ENCODE results near the gene SCYL2.
"Not testable (repeated sequence)": the region's sequence is repeated elsewhere in the genome, so short reads cannot be mapped to it uniquely, and the experiment has no call there.

The SCYL2 gene

DNA sequence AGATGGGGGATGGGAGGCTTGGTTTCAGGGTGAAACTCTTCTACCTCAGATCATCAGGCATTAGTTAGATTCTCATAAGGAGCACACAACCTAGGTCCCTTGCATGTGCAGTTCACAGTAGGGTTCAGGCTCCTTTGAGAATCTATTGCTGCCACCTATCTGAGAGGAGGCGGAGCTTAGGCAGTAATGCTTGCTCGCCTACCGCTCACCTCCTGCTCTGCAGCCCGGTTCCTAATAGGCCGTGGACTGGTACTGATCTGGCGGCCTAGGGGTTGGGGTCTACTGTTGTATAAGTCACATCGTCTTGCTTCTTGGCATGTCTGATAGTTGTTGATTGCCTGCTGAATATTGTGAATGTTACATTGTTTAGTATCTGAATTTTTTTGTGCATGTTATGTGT is 12.2 kb downstream of the SCYL2 start:
- TF ChIP-seq, protein P1, sequence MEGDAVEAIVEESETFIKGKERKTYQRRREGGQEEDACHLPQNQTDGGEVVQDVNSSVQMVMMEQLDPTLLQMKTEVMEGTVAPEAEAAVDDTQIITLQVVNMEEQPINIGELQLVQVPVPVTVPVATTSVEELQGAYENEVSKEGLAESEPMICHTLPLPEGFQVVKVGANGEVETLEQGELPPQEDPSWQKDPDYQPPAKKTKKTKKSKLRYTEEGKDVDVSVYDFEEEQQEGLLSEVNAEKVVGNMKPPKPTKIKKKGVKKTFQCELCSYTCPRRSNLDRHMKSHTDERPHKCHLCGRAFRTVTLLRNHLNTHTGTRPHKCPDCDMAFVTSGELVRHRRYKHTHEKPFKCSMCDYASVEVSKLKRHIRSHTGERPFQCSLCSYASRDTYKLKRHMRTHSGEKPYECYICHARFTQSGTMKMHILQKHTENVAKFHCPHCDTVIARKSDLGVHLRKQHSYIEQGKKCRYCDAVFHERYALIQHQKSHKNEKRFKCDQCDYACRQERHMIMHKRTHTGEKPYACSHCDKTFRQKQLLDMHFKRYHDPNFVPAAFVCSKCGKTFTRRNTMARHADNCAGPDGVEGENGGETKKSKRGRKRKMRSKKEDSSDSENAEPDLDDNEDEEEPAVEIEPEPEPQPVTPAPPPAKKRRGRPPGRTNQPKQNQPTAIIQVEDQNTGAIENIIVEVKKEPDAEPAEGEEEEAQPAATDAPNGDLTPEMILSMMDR (IDR thresholded peaks at IDR 0.05) = no peak
- H3K4me1 ChIP-seq = no peaks in the 10 kb centered on the region
- H3K4me3 ChIP-seq = no peak overlapping the region
- no peaks in the 10 kb centered on the region for H3K9me3 ChIP-seq
- intact Hi-C loops (cut with DNase I; ENCODE audit: low total_unique reads) = no loop called here
- H3K36me3 ChIP-seq = peaks cover 0 to 10% (median 9%) of the 10 kb centered on the region in 3 donors
- no peak for DNase-seq
- no peaks in the 10 kb centered on the region for H3K27me3 ChIP-seq
- H3K27ac ChIP-seq = no peak overlapping the region

DNA sequence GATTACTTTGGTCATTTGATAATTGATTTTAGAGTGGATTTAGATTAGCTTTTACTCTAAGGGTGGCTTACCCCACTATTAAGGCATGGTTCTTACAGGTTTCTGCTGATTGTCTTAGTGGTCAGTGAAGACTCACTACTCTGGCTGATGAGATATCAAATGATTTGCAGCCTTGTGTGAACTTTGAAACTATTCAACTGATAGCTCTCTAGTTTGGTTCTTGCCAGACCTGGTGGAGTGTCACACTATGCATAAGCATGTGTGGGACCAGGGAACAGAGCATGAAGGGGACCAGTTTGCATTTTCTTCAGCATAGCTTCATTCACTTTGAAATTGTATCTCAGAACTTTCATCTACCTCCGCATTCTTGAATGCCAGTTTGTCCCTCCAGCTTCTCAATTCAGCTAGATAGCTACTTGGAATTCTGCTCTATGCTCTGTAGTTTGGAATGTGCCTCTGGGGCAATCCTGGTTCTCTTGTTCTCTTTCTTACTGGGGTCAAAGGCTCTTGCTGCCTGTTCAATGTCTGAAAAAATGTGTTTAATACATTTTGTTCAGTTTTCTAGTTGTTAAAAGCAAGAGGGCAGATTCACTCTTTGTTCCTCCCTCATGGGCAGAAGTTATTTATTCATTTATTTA is 12.7 kb downstream of the SCYL2 start:
- H3K9me3 ChIP-seq = no peaks in the 10 kb centered on the region
- TF ChIP-seq, protein P1 (IDR thresholded peaks at IDR 0.05) = no peak
- H3K36me3 ChIP-seq = peaks cover 0 to 16% (median 15%) of the 10 kb centered on the region in 3 donors
- H3K27me3 ChIP-seq = no peaks in the 10 kb centered on the region
- no peak overlapping the region for H3K4me3 ChIP-seq
- intact Hi-C loops (cut with DNase I; ENCODE audit: low total_unique reads) = no loop called here
- H3K4me1 ChIP-seq = no peaks in the 10 kb centered on the region
- no peak overlapping the region for H3K27ac ChIP-seq
- DNase-seq = no peak

DNA sequence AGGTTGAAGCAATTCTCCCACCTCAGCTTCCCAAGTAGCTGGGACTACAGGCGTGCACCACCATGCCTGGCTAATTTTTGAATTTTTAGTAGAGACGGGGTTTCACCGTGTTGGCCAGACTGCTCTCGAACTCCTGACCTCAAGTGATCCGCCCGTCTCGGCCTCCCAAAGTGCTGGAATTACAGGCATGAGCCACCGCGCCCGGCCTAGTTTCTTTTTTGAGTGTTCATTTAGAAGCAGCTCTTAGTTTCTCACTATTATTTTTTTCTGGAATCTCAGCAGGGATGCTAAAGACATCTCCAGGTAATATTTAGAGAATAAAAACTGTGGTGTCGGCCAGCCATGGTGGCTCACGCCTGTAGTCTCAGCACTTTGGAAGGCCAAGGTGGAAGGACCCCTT is 17.6 kb downstream of the SCYL2 start:
- H3K4me1 ChIP-seq; H3K27ac ChIP-seq; DNase-seq; H3K9me3 ChIP-seq; H3K27me3 ChIP-seq; H3K4me3 ChIP-seq; intact Hi-C loops (cut with DNase I; ENCODE audit: low total_unique reads): not testable (repeated sequence)
- H3K36me3 ChIP-seq = peaks cover 0 to 21% (median 17%) of the 10 kb centered on the region in 3 donors

DNA sequence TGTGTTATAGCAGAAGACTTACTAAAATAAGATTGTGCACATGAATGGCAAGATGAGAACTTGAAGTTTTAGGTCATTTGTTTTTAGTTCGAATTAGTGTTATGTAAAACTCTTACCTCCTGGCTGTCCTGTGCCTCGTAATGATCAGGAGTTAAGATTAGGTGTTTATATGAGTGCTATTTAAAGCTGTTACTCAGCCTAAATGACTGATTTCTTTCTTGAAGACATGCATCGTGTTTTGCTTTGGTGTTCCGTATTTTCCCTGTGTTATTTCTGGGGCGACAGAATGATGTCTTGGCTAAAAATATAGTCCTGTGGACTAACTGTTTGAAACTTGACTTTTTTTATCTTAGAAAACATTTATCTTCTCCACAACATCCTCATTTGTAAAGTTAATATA is 22.1 kb downstream of the SCYL2 start:
- Histone ChIP-seq H3K36me3 (peaks cover 12 to 30% (median 13%) of the 10 kb centered on the region in 3 donors), H3K9me3 (no peaks in the 10 kb centered on the region), H3K4me3 (no peak overlapping the region), H3K27ac (no peak overlapping the region), H3K27me3 (no peaks in the 10 kb centered on the region), H3K4me1 (peaks cover 0 to 10% (median 2%) of the 10 kb centered on the region in 4 donors)
- no peak for DNase-seq
- TF ChIP-seq, protein P1 (IDR thresholded peaks at IDR 0.05) = no peak
- intact Hi-C loops (cut with DNase I; ENCODE audit: low total_unique reads) = no loop called here

DNA sequence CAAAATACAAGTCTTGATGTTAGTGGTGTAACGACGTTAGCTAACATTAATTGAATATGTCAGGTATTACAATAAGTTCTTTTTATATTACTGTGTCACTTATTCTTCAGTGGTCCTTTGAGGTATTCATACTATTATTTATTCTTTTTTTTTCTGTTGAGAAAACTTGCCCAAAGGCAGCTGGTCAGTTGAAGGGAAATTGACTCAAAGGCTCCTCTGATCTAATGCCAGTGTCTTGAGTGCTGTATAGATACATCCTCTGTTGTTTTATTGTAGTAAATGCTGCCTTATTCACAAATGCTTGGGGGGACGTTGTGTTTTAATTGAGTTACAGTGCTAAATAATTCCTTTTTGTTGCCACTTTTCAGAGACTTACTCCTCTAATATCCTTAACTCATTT is 23.0 kb downstream of the SCYL2 start:
- TF ChIP-seq, protein P1 (IDR thresholded peaks at IDR 0.05) = no peak
- H3K9me3 ChIP-seq = no peaks in the 10 kb centered on the region
- intact Hi-C loops (cut with DNase I; ENCODE audit: low total_unique reads) = no loop called here

DNA sequence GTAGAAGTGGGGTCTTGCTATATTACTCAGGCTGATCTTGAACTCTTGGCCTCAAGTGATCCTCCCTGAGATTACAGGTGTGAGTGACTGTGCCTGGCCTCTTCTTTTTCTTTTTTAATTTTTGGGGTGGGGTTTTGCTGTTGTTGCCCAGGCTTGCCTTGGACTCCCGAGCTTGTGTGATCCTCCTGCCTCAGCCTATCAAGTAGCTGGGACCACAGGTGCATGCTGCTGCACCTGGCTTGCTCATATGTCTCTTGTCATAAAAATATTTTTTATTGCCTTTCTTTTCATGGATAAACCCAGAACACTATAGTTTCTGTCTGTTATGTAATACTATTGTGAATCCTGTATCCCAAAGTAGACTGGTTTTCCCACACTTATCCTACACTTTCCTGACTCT is 26.0 kb downstream of the SCYL2 start:
- Histone ChIP-seq H3K27ac (no peak overlapping the region), H3K4me1 (peaks cover 0 to 10% (median 2%) of the 10 kb centered on the region in 4 donors), H3K36me3 (peaks cover 5 to 31% (median 22%) of the 10 kb centered on the region in 3 donors), H3K9me3 (no peaks in the 10 kb centered on the region), H3K27me3 (no peaks in the 10 kb centered on the region), H3K4me3 (no peak overlapping the region)
- DNase-seq = no peak
- intact Hi-C loops (cut with DNase I; ENCODE audit: low total_unique reads) = no loop called here
- TF ChIP-seq, protein P1 (IDR thresholded peaks at IDR 0.05) = no peak

More for the DNA sequence above, 23.0 kb downstream of the SCYL2 start:
- no peak overlapping the region for H3K4me3 ChIP-seq
- no peak for DNase-seq
- H3K27me3 ChIP-seq = no peaks in the 10 kb centered on the region
- peaks cover 5 to 21% (median 13%) of the 10 kb centered on the region in 3 donors for H3K36me3 ChIP-seq
- H3K27ac ChIP-seq = no peak overlapping the region
- H3K4me1 ChIP-seq = peaks cover 0 to 10% (median 2%) of the 10 kb centered on the region in 4 donors

DNA sequence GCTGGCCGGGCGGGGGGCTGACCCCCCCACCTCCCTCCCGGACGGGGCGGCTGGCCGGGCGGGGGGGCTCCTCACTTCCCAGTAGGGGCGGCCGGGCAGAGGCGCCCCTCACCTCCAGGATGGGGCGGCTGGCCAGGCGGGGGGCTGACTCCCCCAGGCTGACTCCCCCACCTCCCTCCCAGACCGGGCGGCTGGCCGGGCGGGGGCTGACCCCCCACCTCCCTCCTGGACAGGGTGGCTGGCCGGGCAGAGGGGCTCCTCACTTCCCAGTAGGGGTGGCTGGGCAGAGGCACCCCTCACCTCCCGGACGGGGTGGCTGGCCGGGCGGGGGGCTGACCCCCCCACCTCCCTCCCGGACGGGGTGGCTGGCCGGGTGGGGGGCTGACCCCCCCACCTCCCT is 27.4 kb downstream of the SCYL2 start:
- H3K9me3 ChIP-seq; H3K4me1 ChIP-seq; H3K27ac ChIP-seq; H3K27me3 ChIP-seq; intact Hi-C loops (cut with DNase I; ENCODE audit: low total_unique reads); H3K4me3 ChIP-seq; DNase-seq: not testable (repeated sequence)
- peaks cover 15 to 45% (median 35%) of the 10 kb centered on the region in 3 donors for H3K36me3 ChIP-seq
